Bronchial epithelial cell (primary cell): ENCODE results near the gene ROR2. TPM values are rescaled to one million over a fixed set of nuclear protein-coding genes. Genes with fewer than 3 reads are reported as not detected.

Experiments used
- DNase-seq: peaks from one replicate; pipeline ENCODE4 v3.0.0-alpha.2; 2010; ENCODE audit warnings: low read depth
- FAIRE-seq: peaks from 2 replicates; lab custom pipeline; 2011; peaks lifted over from hg19 to GRCh38; lab: Jason Lieb, UNC
- H3K27me3 ChIP-seq: 2 replicates; pipeline ENCODE4 v1.5.1; 2011; ENCODE audit warnings: low read length; ENCODE audit not compliant: control insufficient read depth, insufficient read depth
- H3K36me3 ChIP-seq: 2 replicates; pipeline ENCODE4 v1.5.1; 2011; ENCODE audit warnings: low read length; ENCODE audit not compliant: control insufficient read depth, insufficient read depth
- H3K4me3 ChIP-seq: 2 replicates; pipeline ENCODE4 v1.5.1; 2011; ENCODE audit warnings: mild to moderate bottlenecking, low read depth, low read length, control low read depth
- total RNA-seq: library from RNA; depleted of rRNA; stranded (reverse); fragments of >200 nt; gene quantifications from 2 replicates; pipeline ENCODE4 v1.2.1, GENCODE V29; 2014
- TF ChIP-seq, protein P1 (sequence below): IDR thresholded peaks from 2 replicates; pipeline ENCODE4 v1.5.1; 2011; ENCODE audit warnings: mild to moderate bottlenecking, moderate library complexity, low read length, control low read depth, inconsistent platforms; ENCODE audit not compliant: insufficient read depth, severe bottlenecking

ROR2 gene
- total RNA-seq, 1 donor from 2014 or later = 0.26 TPM

DNA sequence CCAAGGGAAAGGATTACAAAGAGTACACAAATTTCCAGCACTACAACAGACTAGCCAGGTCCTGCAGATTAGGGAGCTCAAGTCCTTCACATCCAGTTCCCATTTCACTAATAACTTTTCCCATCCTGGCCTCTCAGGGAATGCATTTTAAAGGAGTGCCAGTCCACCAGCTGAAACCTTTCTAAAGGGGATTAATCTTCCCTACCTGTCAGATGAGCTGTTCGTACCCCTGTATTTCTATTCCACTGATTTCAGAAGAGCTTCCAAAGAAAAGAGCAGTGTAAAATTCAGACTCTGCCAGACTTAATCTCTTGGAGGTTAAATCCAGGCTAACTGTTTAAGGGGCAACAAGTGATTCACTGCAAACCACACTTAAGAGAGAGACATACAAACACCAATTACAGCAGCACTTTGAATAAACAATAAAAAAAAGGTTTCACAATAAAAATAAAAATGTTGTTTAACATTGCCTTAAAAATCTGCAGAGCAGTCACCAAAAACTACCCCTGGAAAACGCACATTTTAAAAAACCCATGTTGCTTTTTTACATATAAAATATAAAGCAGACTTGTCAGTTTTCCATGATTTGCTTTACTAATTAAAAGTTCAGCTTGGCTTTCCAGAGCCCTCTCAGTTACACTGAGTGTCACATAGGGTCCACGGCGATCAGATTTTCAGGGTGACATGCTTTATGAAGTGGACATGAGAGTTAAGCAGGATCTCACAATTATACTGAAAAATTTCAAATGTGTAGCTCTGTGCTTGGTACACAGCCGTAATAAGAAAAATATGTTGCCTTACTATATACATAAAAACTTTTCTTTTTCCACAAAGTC is 3.2 kb downstream of the ROR2 start:
- TF ChIP-seq, protein P1, sequence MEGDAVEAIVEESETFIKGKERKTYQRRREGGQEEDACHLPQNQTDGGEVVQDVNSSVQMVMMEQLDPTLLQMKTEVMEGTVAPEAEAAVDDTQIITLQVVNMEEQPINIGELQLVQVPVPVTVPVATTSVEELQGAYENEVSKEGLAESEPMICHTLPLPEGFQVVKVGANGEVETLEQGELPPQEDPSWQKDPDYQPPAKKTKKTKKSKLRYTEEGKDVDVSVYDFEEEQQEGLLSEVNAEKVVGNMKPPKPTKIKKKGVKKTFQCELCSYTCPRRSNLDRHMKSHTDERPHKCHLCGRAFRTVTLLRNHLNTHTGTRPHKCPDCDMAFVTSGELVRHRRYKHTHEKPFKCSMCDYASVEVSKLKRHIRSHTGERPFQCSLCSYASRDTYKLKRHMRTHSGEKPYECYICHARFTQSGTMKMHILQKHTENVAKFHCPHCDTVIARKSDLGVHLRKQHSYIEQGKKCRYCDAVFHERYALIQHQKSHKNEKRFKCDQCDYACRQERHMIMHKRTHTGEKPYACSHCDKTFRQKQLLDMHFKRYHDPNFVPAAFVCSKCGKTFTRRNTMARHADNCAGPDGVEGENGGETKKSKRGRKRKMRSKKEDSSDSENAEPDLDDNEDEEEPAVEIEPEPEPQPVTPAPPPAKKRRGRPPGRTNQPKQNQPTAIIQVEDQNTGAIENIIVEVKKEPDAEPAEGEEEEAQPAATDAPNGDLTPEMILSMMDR = no peak
- DNase-seq (no peak), FAIRE-seq (no peak)
- Histone ChIP-seq H3K4me3 (no peak overlapping the region), H3K27me3 (peaks cover 8% of the 10 kb centered on the region), H3K36me3 (no peaks in the 10 kb centered on the region)

DNA sequence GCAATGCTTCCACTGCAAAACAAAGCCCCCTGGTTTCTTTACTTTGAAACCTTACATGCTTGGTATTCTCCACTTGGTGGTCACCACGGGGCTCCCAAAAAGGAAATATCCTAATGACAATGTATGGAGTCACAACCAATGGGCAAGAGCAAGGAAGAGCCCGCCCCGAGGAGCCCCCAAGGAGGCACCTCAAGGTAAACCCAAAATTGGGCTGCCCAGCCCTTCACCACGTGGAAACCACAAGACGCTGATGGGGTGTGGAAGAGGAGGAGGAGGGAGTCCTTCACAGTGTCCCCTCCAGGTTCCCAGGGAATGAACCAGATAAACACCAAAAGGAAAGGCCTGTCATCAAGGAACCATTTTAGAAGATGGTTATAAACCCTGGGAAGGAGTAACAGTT is 3.8 kb downstream of the ROR2 start:
- FAIRE-seq = no peak
- Histone ChIP-seq H3K36me3 (no peaks in the 10 kb centered on the region), H3K4me3 (no peak overlapping the region), H3K27me3 (peaks cover 8% of the 10 kb centered on the region)
- no peak for DNase-seq
- TF ChIP-seq, protein P1 = no peak

DNA sequence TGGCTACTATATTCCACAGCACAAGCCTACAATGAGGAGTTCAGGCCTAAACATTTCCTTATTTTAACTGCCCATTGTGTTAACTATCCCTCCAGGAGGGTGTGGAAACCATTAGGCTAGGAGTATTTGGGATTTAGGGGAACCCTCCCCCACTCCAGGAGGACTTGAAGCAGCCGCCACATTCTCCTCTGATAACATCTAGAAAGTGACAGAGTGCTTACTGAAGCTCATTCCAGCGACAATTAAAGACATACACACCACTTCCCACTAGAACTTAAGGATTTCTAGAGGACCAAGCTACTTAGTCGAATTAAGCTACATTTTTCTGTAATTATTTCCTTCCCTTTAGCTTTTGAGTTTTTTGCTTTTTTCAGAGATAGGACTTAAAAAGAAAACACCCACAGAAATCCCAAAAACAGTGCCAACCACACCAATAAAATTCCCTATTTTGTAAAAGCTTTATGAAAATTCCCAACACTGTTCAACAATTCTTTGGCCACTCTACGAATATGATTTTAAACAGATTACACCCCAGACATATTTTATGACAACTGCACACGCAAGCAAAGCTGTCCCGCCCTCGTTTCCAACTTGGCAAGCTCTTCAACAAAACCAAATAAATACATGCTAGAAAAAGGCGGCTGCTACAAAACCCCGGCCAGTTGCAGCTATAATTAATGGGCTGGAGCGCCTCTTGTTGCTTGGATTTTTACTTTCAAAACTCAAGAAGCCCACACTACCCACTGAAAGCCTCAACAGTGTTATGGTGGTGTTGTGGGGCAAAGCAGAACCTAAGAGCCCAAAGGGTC is 4.5 kb downstream of the ROR2 start:
- Histone ChIP-seq H3K4me3 (no peak overlapping the region), H3K27me3 (peaks cover 6% of the 10 kb centered on the region), H3K36me3 (no peaks in the 10 kb centered on the region)
- FAIRE-seq (no peak), DNase-seq (no peak)
- TF ChIP-seq, protein P1 = no peak

DNA sequence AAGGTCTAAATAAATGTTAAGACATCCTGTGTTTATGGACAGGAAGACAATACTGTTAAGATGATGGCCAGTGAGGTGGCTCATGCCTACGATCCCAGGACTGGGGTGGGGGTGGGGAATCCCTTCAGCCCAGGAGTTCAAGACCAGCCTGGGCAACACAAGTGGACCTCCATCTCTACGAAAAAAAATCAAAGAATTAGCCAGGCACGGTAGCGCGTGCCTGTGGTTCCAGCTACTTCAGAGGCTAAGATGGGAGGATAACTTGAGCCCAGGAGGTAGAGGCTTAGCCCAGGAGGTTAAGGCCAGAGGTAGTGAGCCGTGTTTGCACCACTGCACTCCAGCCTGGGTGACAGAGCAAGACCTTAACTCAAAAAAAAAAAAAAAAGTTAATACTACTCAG is 5.3 kb downstream of the ROR2 start:
- TF ChIP-seq, protein P1 = no peak
- Histone ChIP-seq H3K27me3 (peaks cover 6% of the 10 kb centered on the region), H3K4me3 (no peak overlapping the region), H3K36me3 (no peaks in the 10 kb centered on the region)
- FAIRE-seq (no peak), DNase-seq (no peak)

DNA sequence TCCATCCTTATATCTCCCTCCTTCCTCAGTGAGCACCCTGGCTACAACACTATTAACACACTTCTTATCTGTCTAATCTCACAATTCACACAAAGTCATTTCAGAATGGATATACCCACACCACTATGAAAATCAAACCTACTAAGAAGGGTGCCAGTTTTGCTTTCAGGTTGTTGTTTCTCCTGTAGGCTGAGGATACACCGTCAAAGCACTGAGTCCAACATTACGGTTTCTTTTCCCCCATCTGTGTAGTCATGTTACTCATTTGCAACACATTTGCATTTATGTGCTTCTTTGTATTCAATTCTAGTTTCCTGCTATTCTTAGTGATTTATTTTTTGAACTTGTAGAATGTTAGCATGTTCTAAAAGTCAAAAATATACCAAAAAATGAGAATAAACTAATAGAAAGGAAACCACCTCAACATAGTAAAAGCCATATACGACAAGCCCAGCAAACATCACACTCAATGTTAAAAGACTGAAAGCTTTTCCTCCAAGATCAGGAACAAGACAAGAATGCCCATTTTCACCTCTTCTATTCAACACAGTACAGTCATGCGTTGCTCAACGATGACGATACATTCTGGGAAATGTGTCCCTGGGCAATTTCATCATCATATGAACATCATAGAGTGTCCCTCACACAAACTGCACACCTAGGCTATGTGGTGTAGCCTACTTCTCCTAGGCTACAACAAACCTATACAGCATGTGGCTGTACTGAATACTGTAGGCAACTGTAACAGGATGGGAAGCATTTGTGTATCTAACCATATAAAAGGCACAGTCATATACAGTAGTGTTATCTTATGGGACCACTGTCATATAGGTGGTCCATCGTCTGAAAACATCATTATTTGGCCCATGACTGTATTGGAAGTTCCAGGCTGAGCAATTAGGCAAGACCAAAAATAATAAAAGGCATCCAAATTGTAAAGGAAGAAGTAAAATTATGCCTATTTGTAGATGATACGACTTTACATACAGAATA is 6.3 kb downstream of the ROR2 start:
- H3K4me3 ChIP-seq = no peak overlapping the region
- TF ChIP-seq, protein P1 = no peak
- H3K36me3 ChIP-seq = no peaks in the 10 kb centered on the region
- DNase-seq = peak; percentile 62
- H3K27me3 ChIP-seq = peaks cover 6% of the 10 kb centered on the region
- FAIRE-seq = no peak
